SHP77 treated with DMSO at 0.1 percent for 48 hours (cell line): ENCODE measurements around the gene TCAP.

Experiments used
- DNase-seq: peaks from one replicate; lab custom pipeline; 2025; lab: John Stamatoyannopoulos, UW

The TCAP gene

DNA sequence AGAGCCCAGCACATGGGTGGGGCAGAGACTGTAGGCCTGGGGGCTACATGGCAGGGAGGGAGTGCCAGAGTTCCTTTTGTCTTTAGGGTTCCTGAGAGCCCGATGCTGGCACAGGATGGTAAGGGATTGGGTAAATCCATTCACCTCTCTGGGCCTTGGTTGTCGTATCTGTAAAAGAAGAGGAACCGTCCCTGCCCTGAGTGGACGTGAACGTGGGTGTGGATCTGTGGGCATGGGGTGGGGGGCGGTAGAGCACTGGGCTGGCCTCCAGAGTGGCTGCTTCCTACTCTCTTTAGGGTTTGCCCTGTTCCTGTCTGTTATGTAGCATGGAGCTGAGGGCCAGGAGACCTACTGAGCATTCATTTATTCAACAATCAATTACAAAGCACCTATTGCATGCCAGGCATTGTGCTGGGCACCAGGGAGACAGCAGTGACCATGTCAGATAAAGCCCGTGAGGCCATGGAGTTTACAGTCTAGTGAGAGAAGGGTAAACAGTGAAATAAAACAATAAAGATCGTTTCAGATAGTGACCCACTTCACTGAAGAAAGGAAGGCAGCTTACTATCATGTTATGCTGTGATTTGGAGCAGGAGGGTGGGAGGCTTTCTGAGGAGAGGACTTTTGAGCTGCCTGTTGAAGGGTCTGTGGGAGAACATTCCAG lies 13.1 kb upstream of the TCAP start:
- no peak for DNase-seq

GRCh38 chr17:39652587-39653315 lies 12.4 kb upstream of the TCAP start:
- no peak for DNase-seq

GRCh38 chr17:39653316-39653661 lies 11.9 kb upstream of the TCAP start:
- no peak for DNase-seq

DNA sequence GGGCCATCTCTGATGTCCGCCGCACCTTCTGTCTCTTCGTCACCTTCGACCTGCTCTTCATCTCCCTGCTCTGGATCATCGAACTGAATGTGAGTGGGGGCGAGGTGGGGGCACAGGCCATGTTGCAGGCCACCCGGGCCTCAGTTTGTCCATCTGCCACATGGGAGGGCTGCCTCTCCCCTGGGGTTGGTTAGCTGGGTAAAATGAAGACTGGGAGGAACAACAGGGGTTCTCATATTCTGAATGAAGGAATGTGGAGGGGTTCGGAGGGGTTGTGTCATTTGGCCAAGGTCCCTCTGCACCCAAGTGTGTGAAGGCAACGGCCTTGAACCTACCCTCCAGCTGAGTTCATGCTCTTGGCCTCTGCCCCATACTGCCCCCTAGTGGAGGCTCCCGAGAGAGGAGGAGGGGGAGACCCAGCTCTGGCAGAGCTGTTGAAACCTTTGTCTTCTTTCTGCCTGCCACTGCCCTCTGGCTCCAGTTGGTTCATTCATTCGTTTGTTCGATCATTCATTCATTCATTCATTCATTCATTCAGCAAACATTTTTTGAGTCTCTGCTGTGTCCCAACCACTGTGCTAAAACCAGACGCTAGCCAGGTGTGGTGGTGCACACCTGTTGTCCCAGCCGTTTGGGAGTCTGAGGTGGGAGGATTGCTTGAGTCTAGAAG lies 11.4 kb upstream of the TCAP start:
- no peak for DNase-seq

DNA sequence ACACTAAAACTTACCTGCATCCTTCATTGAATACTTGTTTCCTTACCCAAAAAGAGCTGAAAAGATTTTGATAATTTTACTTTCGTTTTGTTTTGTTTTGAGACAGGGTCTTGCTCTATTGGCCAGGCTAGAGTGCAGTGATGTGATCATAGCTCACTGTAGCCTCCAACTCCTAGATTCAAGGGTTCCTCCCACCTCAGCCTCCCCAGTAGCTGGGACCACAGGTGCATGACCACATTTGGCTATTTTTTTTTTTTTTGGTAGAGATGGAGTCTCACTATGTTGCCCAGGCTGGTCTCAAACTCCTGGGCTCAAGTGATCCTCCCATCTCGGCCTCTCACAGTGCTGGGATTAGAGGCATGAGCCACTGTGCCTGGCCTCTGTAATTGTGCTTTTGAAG lies 10.0 kb upstream of the TCAP start:
- no peak for DNase-seq

DNA sequence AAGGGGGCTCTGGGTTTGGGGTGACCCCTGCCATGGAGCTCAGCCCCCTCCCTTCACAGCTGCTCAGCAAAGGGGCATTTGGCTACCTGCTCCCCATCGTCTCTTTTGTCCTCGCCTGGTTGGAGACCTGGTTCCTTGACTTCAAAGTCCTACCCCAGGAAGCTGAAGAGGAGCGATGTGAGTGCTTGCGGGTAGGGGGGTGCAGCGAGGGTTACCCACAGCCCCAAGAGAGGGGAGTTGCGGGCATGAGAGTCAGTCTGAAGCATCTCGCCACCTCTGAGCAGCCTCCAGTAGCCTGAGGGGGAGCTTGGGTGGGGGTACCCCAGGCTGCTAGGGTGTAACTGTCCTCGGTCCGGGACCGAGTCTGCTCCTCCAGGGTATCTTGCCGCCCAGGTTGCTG lies 6.8 kb upstream of the TCAP start:
- no peak for DNase-seq

DNA sequence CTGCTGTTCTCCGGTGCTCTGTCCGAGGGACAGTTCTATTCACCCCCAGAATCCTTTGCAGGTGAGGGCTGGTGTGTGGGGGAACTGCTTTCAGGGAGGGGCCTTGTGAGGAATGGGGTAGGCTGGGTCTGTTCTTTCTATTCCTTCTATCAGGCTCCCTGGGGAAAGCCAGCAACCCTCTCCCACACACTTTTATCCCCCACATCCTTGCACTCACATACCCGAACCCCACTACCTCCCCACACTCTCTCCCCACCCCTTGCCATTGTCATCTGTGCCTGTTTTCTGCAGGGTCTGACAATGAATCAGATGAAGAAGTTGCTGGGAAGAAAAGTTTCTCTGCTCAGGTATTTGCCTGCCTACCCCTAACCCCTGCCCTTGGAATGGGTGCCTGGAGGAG lies 6.4 kb upstream of the TCAP start:
- DNase-seq, result no peak

GRCh38 chr17:39659279-39660010 lies 5.7 kb upstream of the TCAP start:
- DNase-seq, result no peak

DNA sequence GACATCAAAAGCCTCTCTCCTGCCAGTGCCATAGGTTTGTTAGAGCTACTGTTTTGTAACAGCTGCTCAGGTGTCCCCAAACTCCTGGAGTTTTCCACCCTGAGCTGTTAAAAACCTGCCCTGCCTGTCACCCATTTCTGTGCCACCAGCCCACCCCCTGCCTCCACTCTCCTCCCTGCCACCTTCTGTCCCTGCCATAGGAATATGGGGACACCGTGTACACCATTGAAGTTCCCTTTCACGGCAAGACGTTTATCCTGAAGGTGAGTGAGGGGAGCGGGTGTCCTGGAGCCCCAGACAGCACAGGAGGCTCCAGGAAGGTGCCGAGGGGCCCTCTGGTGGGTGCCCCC lies 5.2 kb upstream of the TCAP start:
- DNase-seq, result no peak

- DNase-seq, result no peak
These were observed 4.5 kb upstream of the TCAP start for GRCh38 chr17:39660397-39661385.

- DNase-seq, result no peak
These were observed 3.2 kb upstream of the TCAP start for GRCh38 chr17:39661744-39662541.

- no peak for DNase-seq
These were observed 2.4 kb upstream of the TCAP start for GRCh38 chr17:39662551-39663339.

GRCh38 chr17:39663340-39663687 lies 1.8 kb upstream of the TCAP start:
- no peak for DNase-seq

DNA sequence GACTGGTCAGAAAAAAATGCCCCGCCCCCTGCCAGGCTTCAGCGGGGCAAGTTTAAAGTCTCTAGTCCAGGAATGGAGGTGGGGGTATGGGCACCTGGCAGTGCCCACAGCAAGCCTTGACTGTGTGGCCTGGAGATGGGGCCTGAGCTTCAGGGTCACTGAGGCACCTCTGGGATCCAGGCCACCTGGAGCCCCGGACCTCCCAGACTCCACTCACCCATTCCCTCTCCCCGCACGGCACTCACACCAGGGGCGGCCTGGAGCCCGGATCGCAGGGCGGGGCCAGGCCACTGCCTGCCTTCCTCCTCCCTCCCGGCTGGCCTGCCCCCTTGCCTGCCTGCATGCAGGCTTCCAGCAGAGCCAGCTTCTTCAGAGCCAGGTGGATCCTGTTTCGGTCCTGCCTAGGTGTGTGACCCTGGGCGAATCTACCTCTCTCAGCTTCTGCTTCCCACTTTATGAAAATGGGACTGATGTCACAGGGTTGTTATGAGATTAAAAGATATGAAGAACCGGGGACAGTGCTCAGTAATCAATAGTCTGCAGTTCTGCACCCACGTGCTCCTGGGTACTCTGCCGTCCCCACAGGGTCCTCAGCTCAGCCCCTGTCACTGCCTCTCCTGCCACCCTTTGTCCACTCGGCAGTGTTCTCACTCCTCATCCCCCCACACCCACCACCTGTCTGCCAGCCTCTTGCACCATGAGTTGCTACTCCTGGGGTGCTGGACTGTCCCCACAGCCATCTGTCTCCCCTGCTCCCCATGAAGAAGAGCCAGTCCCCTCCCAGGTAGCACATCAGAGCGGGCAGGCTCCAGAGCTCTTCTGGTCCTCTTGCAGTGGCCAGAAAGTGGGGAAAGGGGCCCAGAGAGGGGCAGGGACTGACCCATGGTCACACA lies 1.2 kb upstream of the TCAP start:
- no peak for DNase-seq

- peak; percentile 21 for DNase-seq
These were observed 584 bp downstream of the TCAP start for GRCh38 chr17:39665642-39666224.

GRCh38 chr17:39666231-39666600 lies 1.1 kb downstream of the TCAP start:
- no peak for DNase-seq

- DNase-seq, result no peak
These were observed 1.6 kb downstream of the TCAP start for GRCh38 chr17:39666601-39667261.

DNA sequence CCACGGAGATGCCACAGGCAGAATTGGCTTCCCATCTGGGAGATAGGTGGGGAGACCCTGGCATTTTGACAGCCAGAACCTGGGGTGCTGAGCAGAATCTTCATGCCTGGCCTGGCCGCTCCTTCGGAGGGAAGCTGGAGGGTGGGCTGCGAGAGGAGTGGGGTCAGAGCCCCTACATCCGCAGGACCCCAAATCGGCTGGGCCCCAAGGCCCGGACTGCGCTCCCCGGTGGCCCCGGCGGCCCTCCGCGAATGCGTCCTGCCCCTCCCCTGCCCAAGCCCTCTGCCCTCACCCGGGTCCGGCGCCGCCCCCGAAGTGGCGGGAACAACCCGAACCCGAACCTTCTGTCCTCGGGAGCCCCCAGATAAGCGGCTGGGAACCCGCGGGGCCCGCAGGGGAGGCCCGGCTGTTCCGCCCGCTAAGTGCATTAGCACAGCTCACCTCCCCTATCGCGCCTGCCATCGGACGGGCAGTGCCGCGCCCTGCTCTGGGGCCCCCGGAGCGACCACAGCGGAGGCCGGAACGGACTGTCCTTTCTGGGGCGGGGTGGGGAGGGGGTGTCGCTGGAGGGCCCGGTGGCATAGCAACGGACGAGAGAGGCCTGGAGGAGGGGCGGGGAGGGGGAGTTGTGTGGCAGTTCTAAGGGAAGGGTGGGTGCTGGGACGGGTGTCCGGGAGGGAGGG lies 2.3 kb downstream of the TCAP start:
- DNase-seq, result no peak
